ENCODE data around the gene CUL3. TPM values are rescaled to one million over a fixed set of nuclear protein-coding genes. Genes with fewer than 3 reads are reported as not detected.

The CUL3 gene
- total and polyA plus RNA-seq, 12 donors: 60.2 to 87.9 (median 69.8) TPM

GRCh38 chr2:224626735-224627134, 41.6 kb upstream of the CUL3 start:
- 76 to 80% methylated on average over 4 of the region's 4 CpGs for WGBS, 2 donors
- intact Hi-C loops (cut with DNase I): no loop called here

DNA sequence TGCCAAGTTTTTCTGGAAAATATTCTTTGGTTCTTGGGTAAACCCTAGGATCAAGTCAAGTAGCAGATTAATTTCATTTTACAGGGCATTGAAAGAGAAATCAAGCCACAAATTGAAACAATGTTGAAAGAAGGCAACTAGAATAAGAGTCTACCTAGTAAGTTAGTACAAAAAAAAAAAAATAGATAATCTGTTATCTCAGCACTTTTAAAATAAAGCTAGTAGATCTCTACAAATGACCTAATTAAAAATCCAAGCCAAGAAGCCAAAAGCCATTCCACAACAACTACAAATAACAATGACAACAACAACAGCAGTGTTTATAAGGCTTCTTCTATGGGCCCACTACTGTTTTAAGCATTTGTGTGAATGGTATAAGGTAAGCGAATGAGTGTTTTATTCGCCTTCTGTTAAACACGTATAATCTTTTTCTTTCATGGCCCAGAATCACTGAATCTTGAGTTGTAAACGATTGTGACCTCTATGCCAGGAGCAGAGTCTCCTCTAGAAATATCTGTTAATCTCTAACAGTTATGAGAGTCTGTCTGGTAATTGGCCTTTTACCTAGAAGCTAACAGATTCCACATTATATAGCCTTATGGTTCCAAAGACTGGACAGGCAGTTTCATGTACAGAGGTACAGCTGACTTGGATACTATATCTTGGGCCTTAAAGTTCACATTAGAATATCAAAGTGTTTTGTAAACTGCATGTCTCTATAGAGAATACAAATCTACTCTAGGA, 28.6 kb upstream of the CUL3 start:
- Histone ChIP-seq H3K4me3 (no peak overlapping the region), H3K9me3 (peaks cover 0 to 4% (median 0%) of the 10 kb centered on the region in 11 donors), H3K4me1 (no peaks in the 10 kb centered on the region), H3K36me3 (no peaks in the 10 kb centered on the region), H3K27me3 (peaks cover 0 to 5% (median 0%) of the 10 kb centered on the region in 7 donors), H3K27ac (no peak overlapping the region)
- 88% methylated on average over 4 of the region's 4 CpGs for WGBS, 2 donors
- ATAC-seq: no peak
- TF ChIP-seq CTCF (IDR thresholded peaks at IDR 0.05): no peak
- intact Hi-C loops (cut with DNase I): no loop called here
- DNase-seq: no peak

More at GRCh38 chr2:224626735-224627134, 41.6 kb upstream of the CUL3 start:
- H3K27me3 ChIP-seq: no peaks in the 10 kb centered on the region
- no peaks in the 10 kb centered on the region for H3K4me1 ChIP-seq
- H3K27ac ChIP-seq: no peak overlapping the region
- no peak overlapping the region for H3K4me3 ChIP-seq
- no peak for ATAC-seq
- no peak for TF ChIP-seq CTCF (IDR thresholded peaks at IDR 0.05)
- no peaks in the 10 kb centered on the region for H3K36me3 ChIP-seq
- DNase-seq: no peak
- H3K9me3 ChIP-seq: no peaks in the 10 kb centered on the region

DNA sequence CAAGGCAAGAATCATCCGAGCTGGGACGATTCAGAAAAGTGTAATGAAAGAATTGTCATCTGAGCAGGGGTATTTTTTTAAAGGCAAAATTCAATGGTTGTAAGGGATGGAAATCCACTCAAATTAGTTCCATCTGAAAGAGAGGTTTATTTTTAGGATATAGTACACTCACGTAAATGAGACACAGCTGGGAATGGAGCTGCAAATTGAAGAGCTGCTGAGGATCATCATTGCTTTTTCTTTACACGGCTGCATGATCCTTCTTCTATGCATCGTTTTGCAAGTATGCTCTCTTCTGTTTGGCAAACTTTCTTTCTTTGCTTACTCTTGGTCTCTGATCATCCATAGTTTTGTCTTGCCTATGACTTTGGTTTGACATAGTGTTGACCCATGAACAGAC, 27.4 kb upstream of the CUL3 start:
- WGBS, 2 donors: 83 to 89% methylated on average over 5 of the region's 5 CpGs

GRCh38 chr2:224611938-224612337, 26.8 kb upstream of the CUL3 start:
- Histone ChIP-seq H3K27ac (no peak overlapping the region), H3K9me3 (no peaks in the 10 kb centered on the region), H3K4me1 (no peaks in the 10 kb centered on the region), H3K27me3 (peaks cover 0 to 5% (median 0%) of the 10 kb centered on the region in 7 donors), H3K36me3 (no peaks in the 10 kb centered on the region), H3K4me3 (no peak overlapping the region)
- ATAC-seq (no peak), DNase-seq (no peak)
- 62% methylated on average over 3 of the region's 3 CpGs for WGBS, 2 donors
- intact Hi-C loops (cut with DNase I): no loop called here
- no peak for TF ChIP-seq CTCF (IDR thresholded peaks at IDR 0.05)

More for the DNA sequence above, 27.4 kb upstream of the CUL3 start:
- H3K27me3 ChIP-seq: peaks cover 0 to 5% (median 0%) of the 10 kb centered on the region in 7 donors
- no peak overlapping the region for H3K27ac ChIP-seq
- H3K4me1 ChIP-seq: no peaks in the 10 kb centered on the region
- H3K9me3 ChIP-seq: no peaks in the 10 kb centered on the region
- intact Hi-C loops (cut with DNase I): no loop called here
- no peak for TF ChIP-seq CTCF (IDR thresholded peaks at IDR 0.05)
- DNase-seq (no peak), ATAC-seq (no peak)
- no peak overlapping the region for H3K4me3 ChIP-seq
- H3K36me3 ChIP-seq: no peaks in the 10 kb centered on the region

Measured in heart right ventricle (tissue), 16 donors.